Pancreas (tissue), 10 donors: ENCODE measurements around the gene SIGLEC11. TPM values are rescaled to one million over a fixed set of nuclear protein-coding genes. Genes with fewer than 3 reads are reported as not detected.
A peak's percentile ranks its signal among the peaks of the same experiment; 100 is the strongest.

Experiments used
- ATAC-seq, 4 donors: fragments of 200-7000 bp; cut with Tn5 transposase; one replicate each; pipeline versions ENCODE4 v1.8.0 to v1.9.1; 2020; ENCODE audit warnings: mild to moderate bottlenecking in 4 of 4, moderate library complexity in 4 of 4
- DNase-seq, 6 donors: peaks; one replicate each; pipeline ENCODE4 v3.0.0-alpha.2; 2020
- FAIRE-seq: peaks from 2 replicates; lab custom pipeline; 2012; peaks lifted over from hg19 to GRCh38; lab: Jason Lieb, UNC
- H3K27ac ChIP-seq, 4 donors: fragments of 200-600 bp; sonication (generic); 1 replicate in 3 of 4; 2 replicates in 1 of 4; pipeline versions ENCODE4 v1.5.0 to v1.8.0; 2020
- H3K27me3 ChIP-seq, 4 donors: fragments of 200-600 bp; one replicate each; pipeline ENCODE4 v1.8.0; 2021
- H3K36me3 ChIP-seq, 3 donors: fragments of 200-600 bp; sonication (generic) in 1 of 3; one replicate each; pipeline versions ENCODE4 v1.5.0 to v1.8.0; 2020 to 2021
- H3K4me1 ChIP-seq, 3 donors: fragments of 200-600 bp; one replicate each; pipeline ENCODE4 v1.8.0; 2021
- H3K4me3 ChIP-seq, 4 donors: fragments of 200-600 bp; sonication (generic) in 2 of 4; one replicate each; pipeline versions ENCODE4 v1.5.0 to v1.8.0; 2020 to 2021
- H3K9me3 ChIP-seq, 4 donors: fragments of 200-600 bp; one replicate each; pipeline ENCODE4 v1.8.0; 2021
- WGBS, 2 donors: extraction: QIAGEN DNeasy Blood & Tissue Kit; methylation state at CpG; one replicate each; pipeline ENCODE4 v1.1.7; 2013; 5-methylcytosine and 5-hydroxymethylcytosine counted together
- intact Hi-C, 3 donors: fragments of 100-400 bp; cut with DNase I; formaldehyde crosslinking; loops; one replicate each; pipeline versions ENCODE4 v1.11.1 to v1.14.2; 2022
- polyA plus RNA-seq, 2 donors: library from polyadenylated mRNA; stranded (reverse); fragments of 200-250 nt; gene quantifications; one replicate each; pipeline ENCODE4 v1.2.3, GENCODE V29; 2013
- total RNA-seq, 6 donors: library from RNA; stranded (reverse); fragmentation: NEBNext Ultra II Directional in 4 of 6; extraction: Animal tissue kit (Norgen Biotek cat#: 25700) in 4 of 6; gene quantifications; one replicate each; pipeline versions ENCODE4 v1.2.1 to v1.2.4, GENCODE V29; 2021 to 2023
- TF ChIP-seq, protein P1 (sequence below), 4 donors: fragments of 200-600 bp; sonication (generic) in 3 of 4; IDR thresholded peaks; one replicate each; pipeline versions ENCODE4 v1.5.0 to v1.8.0; 2021; ENCODE audit warnings: antibody characterized with exemption in 4 of 4
- donor health status: healthy with polysubstance abuse.
- donor health status: DM: no; HTN: no; CAD: no; lungs with moderate emphysema.
- donor health status: DM: no; HTN: no; CAD: no.
- donor health status: control.
- donor health status: control.
- donor health status: Bipolar disorder and iron deficiency.
- donor health status: DM: yes; HTN: yes; CAD: no.
- donor health status: DM: no; HTN: no; CAD: no.
- donor health status: DM: no; HTN: no; CAD: no.
- donor health status: DM: yes; HTN: yes; CAD: no.

SIGLEC11 gene
- total and polyA plus RNA-seq, 8 donors: 0.14 to 26.5 (median 1.6) TPM

DNA sequence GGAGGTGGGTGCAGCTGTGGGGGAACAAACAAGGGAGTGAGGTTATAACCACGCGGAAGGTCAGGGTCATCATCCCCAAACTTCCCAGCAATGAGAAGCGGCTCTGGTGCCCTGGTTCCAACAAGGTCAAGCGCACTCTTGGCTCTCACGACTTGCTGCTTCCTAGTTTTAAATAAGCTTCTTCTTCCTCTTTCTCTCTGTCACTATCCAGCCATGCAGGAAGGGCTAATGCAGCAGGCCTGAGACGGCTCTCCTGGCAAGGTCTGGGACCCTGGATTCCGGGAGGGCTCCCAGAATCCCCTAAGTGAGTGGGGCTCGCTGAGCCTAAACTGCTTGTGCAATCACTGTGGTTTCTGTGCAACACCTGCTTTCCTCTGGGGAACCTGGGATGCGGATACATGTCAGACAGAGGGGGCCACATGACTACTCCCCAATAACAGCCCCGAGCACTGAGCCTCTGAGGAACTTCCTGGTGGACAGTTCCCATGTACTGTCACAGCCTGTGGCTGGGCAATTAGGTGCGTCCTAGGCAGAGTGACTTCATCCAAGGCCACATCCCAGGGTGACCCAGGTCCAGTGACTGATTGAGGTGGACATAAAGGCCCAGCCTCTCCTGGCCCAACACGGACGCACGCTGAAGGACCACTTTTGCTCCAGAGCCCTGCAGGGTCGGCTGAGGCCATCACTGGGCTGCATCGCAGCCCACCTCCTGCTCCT is 40.0 kb upstream of the SIGLEC11 start:
- TF ChIP-seq, protein P1, sequence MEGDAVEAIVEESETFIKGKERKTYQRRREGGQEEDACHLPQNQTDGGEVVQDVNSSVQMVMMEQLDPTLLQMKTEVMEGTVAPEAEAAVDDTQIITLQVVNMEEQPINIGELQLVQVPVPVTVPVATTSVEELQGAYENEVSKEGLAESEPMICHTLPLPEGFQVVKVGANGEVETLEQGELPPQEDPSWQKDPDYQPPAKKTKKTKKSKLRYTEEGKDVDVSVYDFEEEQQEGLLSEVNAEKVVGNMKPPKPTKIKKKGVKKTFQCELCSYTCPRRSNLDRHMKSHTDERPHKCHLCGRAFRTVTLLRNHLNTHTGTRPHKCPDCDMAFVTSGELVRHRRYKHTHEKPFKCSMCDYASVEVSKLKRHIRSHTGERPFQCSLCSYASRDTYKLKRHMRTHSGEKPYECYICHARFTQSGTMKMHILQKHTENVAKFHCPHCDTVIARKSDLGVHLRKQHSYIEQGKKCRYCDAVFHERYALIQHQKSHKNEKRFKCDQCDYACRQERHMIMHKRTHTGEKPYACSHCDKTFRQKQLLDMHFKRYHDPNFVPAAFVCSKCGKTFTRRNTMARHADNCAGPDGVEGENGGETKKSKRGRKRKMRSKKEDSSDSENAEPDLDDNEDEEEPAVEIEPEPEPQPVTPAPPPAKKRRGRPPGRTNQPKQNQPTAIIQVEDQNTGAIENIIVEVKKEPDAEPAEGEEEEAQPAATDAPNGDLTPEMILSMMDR (IDR thresholded peaks at IDR 0.05): no peak
- FAIRE-seq: no peak
- intact Hi-C loops: no loop called here
- Histone ChIP-seq H3K27ac (no peak overlapping the region), H3K27me3 (no peaks in the 10 kb centered on the region), H3K4me3 (no peak overlapping the region), H3K36me3 (peaks cover 0 to 46% (median 11%) of the 10 kb centered on the region in 3 donors), H3K4me1 (no peaks in the 10 kb centered on the region), H3K9me3 (no peaks in the 10 kb centered on the region)
- no peak for ATAC-seq
- no peak for DNase-seq
- 85 to 90% methylated on average over 16 of the region's 16 CpGs for WGBS, 2 donors

DNA sequence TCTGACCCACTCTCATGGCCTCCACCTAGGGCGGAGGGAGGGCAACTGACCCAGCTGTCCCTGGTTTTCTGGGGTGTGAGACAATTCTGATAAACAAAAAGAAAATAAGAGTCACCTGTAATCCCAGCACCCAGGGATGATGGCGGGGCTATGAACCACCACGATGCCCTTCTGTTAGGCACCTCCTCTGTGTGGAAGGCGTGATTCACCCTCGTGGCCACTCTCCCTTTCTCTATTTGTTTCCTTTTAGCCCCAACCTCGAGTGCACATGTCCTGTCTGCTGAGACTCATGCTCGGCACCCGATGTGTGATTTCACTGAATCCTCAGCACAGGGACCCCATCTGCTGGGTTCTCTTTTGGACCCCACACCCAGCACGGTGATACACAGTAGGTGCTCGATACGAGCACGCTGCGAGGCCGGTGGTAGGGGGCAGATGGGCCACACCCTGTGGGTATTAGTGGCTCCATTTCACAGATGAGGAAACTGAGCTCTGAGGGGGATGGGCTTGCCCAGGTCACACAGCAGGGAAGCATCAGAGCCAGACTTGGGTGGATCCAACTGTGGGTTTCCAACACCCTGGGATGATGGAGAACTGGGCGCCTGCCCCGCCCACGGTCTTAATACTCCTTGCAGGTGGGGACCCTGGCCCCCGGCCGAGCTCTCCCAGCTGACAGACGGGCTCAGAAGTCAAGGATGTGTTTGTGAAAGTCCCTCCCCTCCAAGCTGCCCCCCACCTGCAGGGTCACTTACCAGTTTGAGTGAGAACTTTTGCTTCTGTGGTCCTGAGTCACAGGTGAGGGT is 39.3 kb upstream of the SIGLEC11 start:
- H3K4me1 ChIP-seq: no peaks in the 10 kb centered on the region
- DNase-seq (no peak), ATAC-seq (no peak), FAIRE-seq (no peak)
- H3K36me3 ChIP-seq: peaks cover 0 to 49% (median 11%) of the 10 kb centered on the region in 3 donors
- H3K27ac ChIP-seq: no peak overlapping the region
- H3K27me3 ChIP-seq: no peaks in the 10 kb centered on the region
- TF ChIP-seq, protein P1 (IDR thresholded peaks at IDR 0.05): no peak
- 90 to 93% methylated on average over 20 of the region's 20 CpGs for WGBS, 2 donors
- H3K4me3 ChIP-seq: no peak overlapping the region
- intact Hi-C loops: no loop called here
- H3K9me3 ChIP-seq: no peaks in the 10 kb centered on the region

DNA sequence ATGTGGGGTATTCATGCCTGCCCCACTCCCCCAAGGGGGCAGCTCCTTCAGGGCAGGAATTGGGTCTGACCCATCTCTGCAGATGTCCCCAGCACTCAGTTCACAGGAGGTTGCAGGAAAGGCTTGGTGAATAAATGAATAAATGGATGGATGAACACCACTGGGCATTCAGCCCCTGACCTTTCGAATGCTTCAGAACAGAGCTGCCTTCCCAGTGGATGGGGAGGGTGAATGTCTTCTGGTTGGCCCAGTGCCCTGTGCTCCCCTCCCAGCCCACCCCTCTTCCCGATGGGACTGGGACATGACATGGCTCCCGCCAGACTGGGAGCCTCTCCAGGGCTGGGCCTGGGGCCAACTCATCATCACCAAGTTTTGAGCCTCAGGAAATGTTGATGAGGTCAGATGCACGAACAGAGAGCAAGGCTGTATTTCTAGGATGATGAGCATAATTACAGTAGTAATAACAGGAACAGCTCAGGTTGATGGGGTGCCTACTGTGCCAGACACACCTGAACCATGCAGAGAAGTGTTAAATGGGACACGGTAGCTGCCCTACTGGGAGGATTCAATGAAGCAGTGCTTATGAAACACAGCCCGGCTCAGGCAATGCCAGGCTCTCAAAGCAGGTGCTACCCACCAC is 38.5 kb upstream of the SIGLEC11 start:
- FAIRE-seq: no peak
- no peak for ATAC-seq
- no peaks in the 10 kb centered on the region for H3K27me3 ChIP-seq
- intact Hi-C loops: no loop called here
- H3K4me1 ChIP-seq: no peaks in the 10 kb centered on the region
- peaks cover 0 to 57% (median 15%) of the 10 kb centered on the region in 3 donors for H3K36me3 ChIP-seq
- 68 to 75% methylated on average over 6 of the region's 6 CpGs for WGBS, 2 donors
- no peaks in the 10 kb centered on the region for H3K9me3 ChIP-seq
- DNase-seq: no peak
- H3K27ac ChIP-seq: no peak overlapping the region
- H3K4me3 ChIP-seq: no peak overlapping the region
- TF ChIP-seq, protein P1 (IDR thresholded peaks at IDR 0.05): no peak

DNA sequence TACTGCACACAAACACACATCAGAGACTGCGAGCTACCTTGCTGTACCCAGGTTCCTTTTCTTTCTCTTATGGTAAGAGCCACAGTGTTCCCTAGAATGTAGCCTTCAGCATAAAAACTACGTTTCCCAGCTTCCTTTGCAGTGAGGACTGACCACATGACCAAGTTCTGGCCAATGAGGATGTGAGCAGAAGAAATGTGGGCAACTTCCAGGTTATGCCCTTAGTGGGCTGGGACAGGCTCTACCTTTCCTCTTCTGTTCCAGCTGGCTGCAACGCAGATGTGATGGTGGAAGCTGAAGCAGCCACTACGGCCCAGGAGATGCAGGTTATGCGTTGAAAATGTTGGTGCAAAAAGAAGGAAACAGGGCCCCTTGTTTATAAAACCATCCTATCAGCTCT is 36.7 kb upstream of the SIGLEC11 start:
- Histone ChIP-seq H3K4me3 (no peak overlapping the region), H3K27ac (no peak overlapping the region), H3K36me3 (peaks cover 0 to 56% (median 16%) of the 10 kb centered on the region in 3 donors), H3K9me3 (no peaks in the 10 kb centered on the region), H3K27me3 (no peaks in the 10 kb centered on the region), H3K4me1 (no peaks in the 10 kb centered on the region)
- DNase-seq: no peak
- peak in 3 of 4 donors; percentile 50 to 80 (median 79) for ATAC-seq
- WGBS, 2 donors: 87 to 89% methylated on average over 5 of the region's 5 CpGs
- intact Hi-C loops: no loop called here
- TF ChIP-seq, protein P1 (IDR thresholded peaks at IDR 0.05): no peak
- FAIRE-seq: no peak
